Lower lobe of right lung (tissue), 2 donors: ENCODE measurements around the gene USP28. TPM values are rescaled to one million over a fixed set of nuclear protein-coding genes. Genes with fewer than 3 reads are reported as not detected.

Experiments
- ATAC-seq, 2 donors: fragments of 200-7000 bp; cut with Tn5 transposase; one replicate each; pipeline ENCODE4 v1.9.1; 2020 to 2022; ENCODE audit warnings: mild to moderate bottlenecking in 2 of 2, moderate library complexity in 2 of 2
- DNase-seq: peaks from one replicate; pipeline ENCODE4 v3.0.0-alpha.2; 2020
- H3K27ac ChIP-seq: fragments of 200-600 bp; one replicate; pipeline ENCODE4 v1.8.0; 2022
- H3K27me3 ChIP-seq: fragments of 200-600 bp; one replicate; pipeline ENCODE4 v1.8.0; 2022; ENCODE audit warnings: low read depth
- H3K36me3 ChIP-seq: fragments of 200-600 bp; one replicate; pipeline ENCODE4 v1.8.0; 2022; ENCODE audit warnings: mild to moderate bottlenecking
- H3K4me1 ChIP-seq: fragments of 200-600 bp; one replicate; pipeline ENCODE4 v1.8.0; 2022
- H3K4me3 ChIP-seq: fragments of 200-600 bp; one replicate; pipeline ENCODE4 v1.8.0; 2022; ENCODE audit warnings: mild to moderate bottlenecking
- H3K9me3 ChIP-seq: fragments of 200-600 bp; one replicate; pipeline ENCODE4 v1.8.0; 2022
- CTCF ChIP-seq: fragments of 200-600 bp; IDR thresholded peaks from one replicate; pipeline ENCODE4 v1.8.0; 2022; ENCODE audit warnings: antibody characterized with exemption, mild to moderate bottlenecking
- intact Hi-C: fragments of 100-400 bp; cut with DNase I; formaldehyde crosslinking; loops from one replicate; pipeline ENCODE4 v1.11.0; 2022
- total RNA-seq: library from RNA; stranded (reverse); fragmentation: NEBNext Ultra II Directional; extraction: Animal tissue kit (Norgen Biotek cat#: 25700); gene quantifications from one replicate; pipeline ENCODE4 v1.2.1, GENCODE V29; 2021
- donor health status: DM: no; HTN: yes; CAD: no; lungs with severe emphysema.

USP28 gene
- total RNA-seq, 1 donor from 2014 or later: 28.0 TPM

DNA sequence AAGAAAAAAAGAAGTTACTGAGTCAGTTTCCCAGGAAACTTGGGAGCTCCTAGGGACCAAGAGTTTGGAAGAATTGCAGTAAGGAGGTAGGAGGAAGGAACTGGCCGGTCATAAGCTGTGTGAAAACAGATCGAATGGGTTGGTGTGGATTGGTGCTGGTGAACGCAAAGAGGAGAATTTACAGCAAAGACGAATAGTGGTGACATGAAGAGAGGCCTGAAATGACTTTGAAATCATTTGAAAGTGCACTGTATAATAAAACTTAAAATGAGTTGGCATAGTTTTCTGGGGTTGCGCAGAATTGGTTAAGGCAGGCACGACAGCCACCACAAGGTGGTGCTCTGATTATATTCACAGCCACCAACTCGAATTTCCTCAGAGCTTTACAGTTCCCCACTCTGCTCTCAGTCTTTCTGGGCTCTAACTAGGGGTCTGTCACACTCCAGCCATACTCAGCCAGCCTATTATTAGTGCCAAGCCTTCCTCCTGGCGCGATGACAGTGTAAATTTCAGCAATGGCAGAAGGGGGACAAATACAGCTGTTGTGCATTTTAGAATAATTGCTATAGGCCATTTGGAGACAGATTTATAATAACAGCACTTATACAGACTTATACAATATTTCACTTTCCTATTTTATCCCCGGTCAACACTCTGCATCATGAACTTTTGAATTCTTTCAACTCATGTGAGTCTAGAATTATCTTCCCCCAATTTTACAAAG, 20.9 kb upstream of the USP28 start:
- no peak overlapping the region for H3K4me3 ChIP-seq
- H3K9me3 ChIP-seq: no peaks in the 10 kb centered on the region
- H3K27me3 ChIP-seq: no peaks in the 10 kb centered on the region
- DNase-seq (no peak), ATAC-seq (peak; percentile 77 to 85)
- intact Hi-C loops: loop anchor here (10.0 kb wide), 1 partner anchor 368 kb away; no protein-coding TSS in a partner anchor
- H3K36me3 ChIP-seq: no peaks in the 10 kb centered on the region
- no peaks in the 10 kb centered on the region for H3K4me1 ChIP-seq
- TF ChIP-seq CTCF: peak; percentile 80
- no peak overlapping the region for H3K27ac ChIP-seq

DNA sequence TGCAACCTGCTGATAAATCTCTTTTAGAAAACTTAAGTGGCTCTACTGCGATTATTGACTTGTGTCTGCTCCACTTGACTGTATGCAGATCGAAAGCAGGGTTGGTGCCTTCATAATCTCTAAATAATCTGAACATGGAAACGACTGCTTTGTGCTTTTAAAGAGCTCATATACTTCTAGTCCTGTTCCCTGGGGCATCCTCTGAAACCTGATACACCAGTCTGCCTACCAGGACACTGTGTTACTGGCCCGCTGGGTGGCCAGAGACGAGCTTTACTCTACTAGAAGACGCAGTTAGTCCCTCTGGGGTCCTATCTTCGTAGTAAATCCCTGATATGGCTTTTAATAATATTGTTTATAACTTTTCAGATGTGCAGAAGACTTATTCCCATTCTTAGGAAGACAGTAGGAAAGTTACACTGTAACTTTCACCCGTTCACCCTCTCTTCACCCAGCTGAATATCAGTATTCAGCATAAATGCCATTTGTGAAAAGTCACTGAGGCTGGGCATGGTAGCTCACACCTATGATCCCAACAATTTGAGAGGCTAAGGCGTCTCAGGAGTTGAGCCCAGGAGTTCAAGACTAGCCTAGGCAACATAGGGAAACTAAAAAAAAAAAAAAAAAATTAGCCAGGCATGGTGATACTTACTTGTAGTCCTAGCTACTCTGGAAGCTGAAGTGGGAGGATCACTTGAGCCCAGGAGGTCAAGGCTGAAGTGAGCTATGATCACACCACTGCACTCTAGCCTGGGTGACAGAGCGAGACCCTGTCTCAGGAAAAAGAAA, 20.2 kb upstream of the USP28 start:
- Histone ChIP-seq H3K36me3 (no peaks in the 10 kb centered on the region), H3K27me3 (no peaks in the 10 kb centered on the region), H3K9me3 (no peaks in the 10 kb centered on the region), H3K4me3 (no peak overlapping the region), H3K27ac (no peak overlapping the region), H3K4me1 (no peaks in the 10 kb centered on the region)
- no peak for TF ChIP-seq CTCF
- DNase-seq: no peak
- intact Hi-C loops: loop anchor here (10.0 kb wide), 1 partner anchor 369 kb away; no protein-coding TSS in a partner anchor
- ATAC-seq: peak in 1 of 2 donors; percentile 19

DNA sequence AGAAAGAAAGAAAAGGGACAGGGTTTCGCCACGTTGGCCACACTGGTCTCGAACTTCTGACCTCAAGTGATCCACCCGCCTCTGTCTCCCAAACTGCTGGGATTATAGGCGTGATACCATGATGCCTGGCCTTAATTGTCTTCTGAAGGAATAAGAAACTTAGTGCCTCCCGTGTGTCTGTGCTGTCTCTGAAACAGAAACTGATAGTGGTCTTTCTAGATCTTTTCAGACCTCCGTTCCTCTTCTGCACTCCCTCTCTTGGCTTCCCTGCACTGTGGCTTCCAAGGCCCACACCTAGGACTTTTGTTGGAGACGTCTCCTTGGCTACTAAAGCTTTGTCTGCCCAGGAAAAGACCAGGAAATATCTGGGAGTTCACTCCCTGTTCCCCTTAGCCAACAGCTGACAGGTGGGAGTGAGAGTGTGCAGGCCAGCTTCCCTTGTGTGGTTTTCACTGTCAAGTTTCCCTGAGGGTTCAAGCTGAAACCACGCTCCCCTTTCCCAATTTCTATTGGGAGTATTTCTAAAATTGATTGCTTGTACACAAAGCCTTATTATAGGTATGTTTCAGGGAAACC, 19.1 kb upstream of the USP28 start:
- no peaks in the 10 kb centered on the region for H3K9me3 ChIP-seq
- no peak for DNase-seq
- intact Hi-C loops: loop anchor here (10.0 kb wide), 1 partner anchor 370 kb away; no protein-coding TSS in a partner anchor
- H3K27ac ChIP-seq: no peak overlapping the region
- no peaks in the 10 kb centered on the region for H3K36me3 ChIP-seq
- H3K4me3 ChIP-seq: no peak overlapping the region
- no peaks in the 10 kb centered on the region for H3K27me3 ChIP-seq
- TF ChIP-seq CTCF: no peak
- no peak for ATAC-seq
- no peaks in the 10 kb centered on the region for H3K4me1 ChIP-seq

- Histone ChIP-seq H3K36me3 (no peaks in the 10 kb centered on the region), H3K9me3 (no peaks in the 10 kb centered on the region), H3K27me3 (no peaks in the 10 kb centered on the region), H3K4me1 (no peaks in the 10 kb centered on the region), H3K27ac (no peak overlapping the region), H3K4me3 (no peak overlapping the region)
- intact Hi-C loops: no loop called here
- no peak for DNase-seq
- no peak for ATAC-seq
- no peak for TF ChIP-seq CTCF
Observed at GRCh38 chr11:113888848-113889247, 13.5 kb upstream of the USP28 start.

GRCh38 chr11:113885897-113886296, 10.5 kb upstream of the USP28 start:
- H3K4me1 ChIP-seq: no peaks in the 10 kb centered on the region
- no peaks in the 10 kb centered on the region for H3K9me3 ChIP-seq
- no peak overlapping the region for H3K4me3 ChIP-seq
- H3K27ac ChIP-seq: no peak overlapping the region
- no peaks in the 10 kb centered on the region for H3K27me3 ChIP-seq
- no peak for DNase-seq
- H3K36me3 ChIP-seq: no peaks in the 10 kb centered on the region
- intact Hi-C loops: no loop called here
- no peak for ATAC-seq
- TF ChIP-seq CTCF: no peak
